HL-60 (cell line): ENCODE measurements around the gene GNAQ.

ENCODE experiments used
- DNase-seq, 2 experiments: peaks; one replicate each; pipeline ENCODE4 v3.0.0-alpha.2; 2010 to 2020; ENCODE audit warnings: low read depth in 1 of 2, low spot score in 1 of 2
- H3K27ac ChIP-seq: fragments of 250-450 bp; sonication (Bioruptor Pico); replicated peaks from 2 replicates; pipeline ENCODE4 v1.5.1; 2020; ENCODE audit warnings: mild to moderate bottlenecking, moderate library complexity
- H3K27me3 ChIP-seq: fragments of 250-450 bp; sonication (Bioruptor Pico); 2 replicates; pipeline ENCODE4 v1.5.1; 2021; ENCODE audit warnings: mild to moderate bottlenecking, moderate library complexity; ENCODE audit not compliant: insufficient read depth, poor library complexity, severe bottlenecking
- H3K4me3 ChIP-seq: replicated peaks from 2 replicates; pipeline ENCODE4 v1.5.1; 2011; ENCODE audit warnings: mild to moderate bottlenecking, control low read depth, low read length; ENCODE audit not compliant: insufficient read depth
- GABPA ChIP-seq: IDR thresholded peaks from 2 replicates; pipeline ENCODE4 v1.6.1; 2012; ENCODE audit warnings: low read depth
- POLR2AphosphoS5 ChIP-seq: IDR thresholded peaks from 2 replicates; pipeline ENCODE4 v1.6.1; 2012; ENCODE audit warnings: low read depth
- REST ChIP-seq: IDR thresholded peaks from 2 replicates; pipeline ENCODE4 v1.6.1; 2012; ENCODE audit warnings: low read depth; ENCODE audit not compliant: insufficient replicate concordance
- SPI1 ChIP-seq: IDR thresholded peaks from 2 replicates; pipeline ENCODE4 v1.6.1; 2012; ENCODE audit warnings: low read depth, mild to moderate bottlenecking, borderline replicate concordance
- TF ChIP-seq, protein P1 (sequence below): IDR thresholded peaks from one replicate; pipeline ENCODE4 v1.5.1; 2011; ENCODE audit warnings: low read length, control low read depth, inconsistent platforms; ENCODE audit not compliant: insufficient read depth

The GNAQ gene

GRCh38 chr9:77896938-77897667 lies 134.5 kb downstream of the GNAQ start:
- peak in 1 of 2 experiments; percentile 40 for DNase-seq
- H3K27me3 ChIP-seq: no peaks in the 10 kb centered on the region
- no peak overlapping the region for H3K4me3 ChIP-seq
- TF ChIP-seq REST (no peak), POLR2AphosphoS5 (no peak), GABPA (no peak), SPI1 (no peak)
- TF ChIP-seq, protein P1, sequence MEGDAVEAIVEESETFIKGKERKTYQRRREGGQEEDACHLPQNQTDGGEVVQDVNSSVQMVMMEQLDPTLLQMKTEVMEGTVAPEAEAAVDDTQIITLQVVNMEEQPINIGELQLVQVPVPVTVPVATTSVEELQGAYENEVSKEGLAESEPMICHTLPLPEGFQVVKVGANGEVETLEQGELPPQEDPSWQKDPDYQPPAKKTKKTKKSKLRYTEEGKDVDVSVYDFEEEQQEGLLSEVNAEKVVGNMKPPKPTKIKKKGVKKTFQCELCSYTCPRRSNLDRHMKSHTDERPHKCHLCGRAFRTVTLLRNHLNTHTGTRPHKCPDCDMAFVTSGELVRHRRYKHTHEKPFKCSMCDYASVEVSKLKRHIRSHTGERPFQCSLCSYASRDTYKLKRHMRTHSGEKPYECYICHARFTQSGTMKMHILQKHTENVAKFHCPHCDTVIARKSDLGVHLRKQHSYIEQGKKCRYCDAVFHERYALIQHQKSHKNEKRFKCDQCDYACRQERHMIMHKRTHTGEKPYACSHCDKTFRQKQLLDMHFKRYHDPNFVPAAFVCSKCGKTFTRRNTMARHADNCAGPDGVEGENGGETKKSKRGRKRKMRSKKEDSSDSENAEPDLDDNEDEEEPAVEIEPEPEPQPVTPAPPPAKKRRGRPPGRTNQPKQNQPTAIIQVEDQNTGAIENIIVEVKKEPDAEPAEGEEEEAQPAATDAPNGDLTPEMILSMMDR: no peak
- peak overlapping the region; percentile 36 for H3K27ac ChIP-seq

DNA sequence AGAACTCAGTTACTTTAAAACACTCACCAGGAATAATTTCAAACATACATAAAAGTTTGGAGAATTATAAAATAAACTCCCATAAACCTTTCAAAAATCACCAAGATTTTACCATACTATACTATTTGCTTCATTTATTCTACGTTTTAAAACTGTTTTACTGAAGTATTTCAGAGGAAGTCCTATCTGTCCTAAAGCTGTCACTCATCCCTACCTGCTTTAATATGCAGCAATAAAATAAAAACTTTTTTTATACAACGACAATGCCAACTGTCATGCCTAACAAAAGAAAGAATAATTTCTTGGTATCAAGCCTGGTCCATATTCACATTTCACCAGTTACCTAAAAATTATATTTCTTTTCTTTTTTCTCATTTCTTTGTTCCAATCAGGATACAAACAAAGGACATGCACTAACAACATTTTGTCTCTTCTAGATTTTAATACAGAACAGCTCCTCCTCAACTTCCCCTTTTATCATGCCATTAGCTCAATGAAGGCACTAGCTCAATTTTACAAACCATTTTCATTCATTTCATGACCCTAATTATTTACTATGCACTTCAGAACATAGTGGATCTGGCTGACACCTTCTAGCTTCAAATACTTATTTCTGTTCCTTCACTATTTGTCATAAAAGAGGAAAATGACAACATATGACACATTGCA lies 135.2 kb downstream of the GNAQ start:
- DNase-seq: no peak
- H3K27ac ChIP-seq: peak overlapping the region; percentile 36; the same call in 1 of the 2 replicates

More for the DNA sequence above, 135.2 kb downstream of the GNAQ start:
- TF ChIP-seq, protein P1: no peak
- TF ChIP-seq REST (no peak), GABPA (no peak), POLR2AphosphoS5 (no peak), SPI1 (no peak)
- Histone ChIP-seq H3K27me3 (no peaks in the 10 kb centered on the region), H3K4me3 (no peak overlapping the region)
